OCI-LY1 (cell line): ENCODE measurements around the gene FARP1.

Experiments used
- EZH2 ChIP-seq: fragments of 200-600 bp; sonication (generic), shearing (Covaris generic); IDR thresholded peaks from 2 replicates; pipeline ENCODE4 v1.8.0; 2017; ENCODE audit warnings: borderline replicate concordance, mixed run types, mild to moderate bottlenecking, antibody characterized with exemption, low read length, moderate library complexity, mixed read lengths
- TF ChIP-seq, protein P1 (sequence below): fragments of 200-600 bp; sonication (generic), shearing (Covaris generic); IDR thresholded peaks from 2 replicates; pipeline ENCODE4 v1.5.1; 2017; ENCODE audit warnings: mild to moderate bottlenecking, antibody characterized with exemption, low read length, moderate library complexity, mixed read lengths

DNA sequence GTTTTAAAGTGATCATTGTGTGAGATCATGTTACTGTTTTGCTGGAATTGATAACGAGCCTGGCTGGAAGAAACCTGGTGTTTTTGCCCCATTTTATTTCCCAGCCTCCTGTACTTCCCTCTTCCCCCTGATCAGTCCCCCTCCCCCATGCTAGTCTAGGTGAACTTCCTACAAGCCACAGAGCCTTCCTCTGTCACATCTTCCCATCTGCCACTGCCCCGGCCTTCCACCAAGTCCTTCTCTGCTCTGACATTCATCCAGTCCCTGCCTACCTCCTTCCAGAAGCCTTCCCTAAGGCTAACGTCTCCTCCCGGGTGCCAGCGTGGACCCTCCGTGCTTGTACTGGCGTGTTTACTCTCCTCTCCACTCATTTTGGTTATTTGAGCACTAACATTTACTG, 14.3 kb downstream of the FARP1 start:
- TF ChIP-seq, protein P1, sequence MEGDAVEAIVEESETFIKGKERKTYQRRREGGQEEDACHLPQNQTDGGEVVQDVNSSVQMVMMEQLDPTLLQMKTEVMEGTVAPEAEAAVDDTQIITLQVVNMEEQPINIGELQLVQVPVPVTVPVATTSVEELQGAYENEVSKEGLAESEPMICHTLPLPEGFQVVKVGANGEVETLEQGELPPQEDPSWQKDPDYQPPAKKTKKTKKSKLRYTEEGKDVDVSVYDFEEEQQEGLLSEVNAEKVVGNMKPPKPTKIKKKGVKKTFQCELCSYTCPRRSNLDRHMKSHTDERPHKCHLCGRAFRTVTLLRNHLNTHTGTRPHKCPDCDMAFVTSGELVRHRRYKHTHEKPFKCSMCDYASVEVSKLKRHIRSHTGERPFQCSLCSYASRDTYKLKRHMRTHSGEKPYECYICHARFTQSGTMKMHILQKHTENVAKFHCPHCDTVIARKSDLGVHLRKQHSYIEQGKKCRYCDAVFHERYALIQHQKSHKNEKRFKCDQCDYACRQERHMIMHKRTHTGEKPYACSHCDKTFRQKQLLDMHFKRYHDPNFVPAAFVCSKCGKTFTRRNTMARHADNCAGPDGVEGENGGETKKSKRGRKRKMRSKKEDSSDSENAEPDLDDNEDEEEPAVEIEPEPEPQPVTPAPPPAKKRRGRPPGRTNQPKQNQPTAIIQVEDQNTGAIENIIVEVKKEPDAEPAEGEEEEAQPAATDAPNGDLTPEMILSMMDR = no peak
- TF ChIP-seq EZH2 = no peak
